HG02798 (cell line): ENCODE data around the gene D2HGDH.
"Not testable (repeated sequence)": the region's sequence is repeated elsewhere in the genome, so short reads cannot be mapped to it uniquely, and the experiment has no call there.

ENCODE experiments used
- ATAC-seq: cut with Tn5 transposase; IDR thresholded peaks from one replicate; pipeline ENCODE4 v1.9.1; 2021; ENCODE audit warnings: mild to moderate bottlenecking; ENCODE audit not compliant: unreplicated experiment, poor library complexity

D2HGDH gene

DNA sequence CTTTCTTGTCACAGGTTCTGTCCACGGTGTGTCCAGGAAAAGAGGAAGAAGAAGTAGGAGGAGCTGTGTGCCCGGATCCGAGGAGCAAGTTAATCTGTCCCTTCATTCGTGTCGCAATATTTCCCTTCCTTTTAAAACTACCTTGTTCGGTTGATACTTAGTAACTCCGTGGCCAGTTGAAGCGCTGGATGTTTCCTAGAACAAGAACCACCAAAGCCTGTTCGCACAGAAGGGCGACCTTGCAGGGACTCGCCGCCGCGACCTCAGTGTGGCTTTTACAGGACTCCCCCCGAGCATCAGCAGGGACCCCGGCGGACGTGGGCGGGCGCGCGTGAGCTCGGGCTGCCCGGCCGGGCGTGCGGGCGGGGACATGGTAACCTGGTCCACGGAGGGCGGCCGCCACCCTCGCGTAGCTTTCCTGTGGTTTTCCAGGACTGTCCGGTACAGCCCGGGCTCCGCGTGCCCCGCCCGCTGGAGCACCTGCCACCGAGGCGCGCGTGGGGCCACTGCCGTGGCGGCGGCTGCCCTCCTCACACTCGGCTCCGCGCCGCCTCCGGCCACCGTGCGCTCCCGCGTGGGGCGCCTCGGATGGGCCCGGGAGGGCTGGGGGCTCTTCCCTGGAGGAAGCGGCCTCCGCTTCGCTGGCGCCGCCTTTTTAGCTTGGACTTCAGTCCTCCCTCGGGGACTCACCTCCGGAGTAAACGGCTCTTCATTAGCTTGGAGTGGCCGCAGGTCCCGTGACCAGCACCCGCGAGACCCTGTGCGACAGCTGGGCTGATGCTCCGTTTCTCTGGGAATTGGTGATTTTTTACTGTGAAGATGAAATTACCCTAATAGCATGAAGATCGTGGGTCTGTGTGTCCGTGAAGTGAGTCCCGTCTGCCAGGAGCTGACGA lies 9.2 kb upstream of the D2HGDH start:
- ATAC-seq = no peak

DNA sequence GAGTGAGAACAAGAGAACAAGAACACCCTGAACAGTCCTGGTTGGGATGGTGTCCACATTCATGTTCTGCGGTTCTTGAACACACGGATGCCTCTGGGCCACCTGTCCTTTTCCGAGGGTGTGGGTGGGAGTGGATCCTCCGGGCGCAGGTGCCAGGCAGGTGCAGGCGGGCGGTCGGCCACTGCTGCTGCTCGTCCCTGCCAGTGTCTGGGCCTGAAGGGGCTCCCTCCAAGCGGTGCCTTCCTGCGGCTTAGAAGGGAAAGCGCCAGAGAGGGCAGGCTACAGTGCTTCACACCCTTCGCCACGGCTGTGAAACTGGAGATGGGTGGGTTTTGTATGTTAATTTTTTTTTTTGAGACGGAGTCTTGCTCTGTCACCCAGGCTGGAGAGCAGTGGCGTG lies 8.0 kb upstream of the D2HGDH start:
- ATAC-seq = no peak

DNA sequence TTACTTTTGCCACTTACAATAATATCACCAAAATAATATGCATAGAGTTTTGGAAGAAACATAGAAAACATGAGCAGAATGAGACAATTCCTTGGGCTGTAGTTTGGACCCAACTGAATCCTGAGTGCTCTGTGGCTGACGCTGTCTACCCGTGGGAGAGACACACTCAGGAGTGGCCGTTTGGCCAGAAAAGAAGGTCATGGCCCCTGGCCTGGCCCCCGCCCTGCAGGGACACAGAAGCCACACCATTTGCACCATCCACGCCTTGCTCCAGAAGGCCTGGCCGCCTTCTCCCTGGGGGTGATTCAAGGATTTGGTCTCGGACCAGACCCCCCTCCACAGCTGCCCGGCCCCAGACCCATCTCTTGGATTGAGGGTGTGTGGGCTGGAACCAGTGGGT lies 6.4 kb upstream of the D2HGDH start:
- ATAC-seq = no peak

DNA sequence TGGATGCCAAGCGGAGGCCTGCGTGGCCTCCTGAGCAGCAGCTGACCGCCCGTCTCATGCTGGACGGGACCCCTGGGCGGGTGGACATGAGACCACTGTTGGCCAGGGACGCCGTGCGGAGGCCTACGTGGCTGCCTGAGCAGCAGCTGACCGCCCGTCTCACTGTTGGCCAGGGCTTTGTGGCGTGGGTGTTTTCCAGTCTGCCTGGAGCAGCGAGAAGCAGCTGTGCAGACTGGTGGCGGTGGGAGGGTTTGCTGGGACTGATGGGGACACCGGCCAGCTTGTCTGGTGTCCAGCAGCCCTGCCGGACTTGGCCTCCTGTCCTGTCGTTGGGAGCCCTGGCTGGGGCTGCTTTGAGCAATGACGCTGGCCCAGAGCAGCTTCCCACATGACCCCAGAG lies 5.8 kb upstream of the D2HGDH start:
- ATAC-seq = no peak

DNA sequence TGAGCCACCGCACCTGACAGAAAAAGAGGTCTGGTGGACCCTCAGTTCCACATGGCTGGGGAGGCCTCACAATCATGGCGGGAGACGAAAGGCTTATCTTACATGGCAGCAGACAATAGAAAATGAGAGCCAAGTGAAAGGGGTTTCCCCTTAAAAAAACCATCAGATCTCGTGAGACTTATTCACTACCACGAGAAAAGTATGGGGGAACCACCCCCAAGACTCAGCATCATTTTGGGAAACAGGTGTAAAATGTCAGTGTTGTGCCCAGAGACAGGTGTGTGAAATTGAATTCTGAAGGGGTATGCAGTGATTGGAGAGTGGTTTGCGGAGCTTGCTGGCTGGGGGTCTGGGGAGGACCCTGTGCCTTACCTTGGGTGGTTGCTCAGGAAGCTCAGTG lies 4.6 kb upstream of the D2HGDH start:
- ATAC-seq = no peak

DNA sequence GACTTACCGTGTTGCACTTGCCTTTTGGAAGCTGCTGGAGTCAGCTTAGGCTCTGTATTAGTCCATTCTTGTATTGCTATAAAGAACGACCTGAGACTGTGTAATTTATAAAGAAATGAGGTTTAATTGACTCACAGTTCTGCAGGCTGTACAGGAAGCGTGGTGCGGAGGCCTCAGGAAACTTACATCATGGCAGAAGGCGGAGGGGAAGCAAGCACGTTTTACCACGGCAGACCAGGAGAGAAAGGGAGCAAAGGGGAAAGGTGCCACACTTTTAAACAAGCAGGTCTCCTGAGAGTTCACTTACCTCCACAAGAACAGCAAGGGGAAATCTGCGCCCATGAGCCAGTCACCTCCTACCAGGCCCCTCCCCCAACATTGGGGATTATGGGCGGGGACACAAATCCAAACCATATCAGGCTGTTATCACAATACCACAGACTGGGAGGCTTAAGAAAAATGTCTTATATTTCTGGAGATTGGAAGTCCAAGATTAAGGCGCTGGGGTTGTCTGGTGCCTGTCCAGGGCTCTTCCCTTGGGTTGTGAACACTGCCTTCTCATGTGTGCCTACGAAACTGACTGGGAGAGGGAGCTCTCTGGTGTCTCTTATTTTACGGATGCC lies 3.6 kb upstream of the D2HGDH start:
- ATAC-seq = no peak

DNA sequence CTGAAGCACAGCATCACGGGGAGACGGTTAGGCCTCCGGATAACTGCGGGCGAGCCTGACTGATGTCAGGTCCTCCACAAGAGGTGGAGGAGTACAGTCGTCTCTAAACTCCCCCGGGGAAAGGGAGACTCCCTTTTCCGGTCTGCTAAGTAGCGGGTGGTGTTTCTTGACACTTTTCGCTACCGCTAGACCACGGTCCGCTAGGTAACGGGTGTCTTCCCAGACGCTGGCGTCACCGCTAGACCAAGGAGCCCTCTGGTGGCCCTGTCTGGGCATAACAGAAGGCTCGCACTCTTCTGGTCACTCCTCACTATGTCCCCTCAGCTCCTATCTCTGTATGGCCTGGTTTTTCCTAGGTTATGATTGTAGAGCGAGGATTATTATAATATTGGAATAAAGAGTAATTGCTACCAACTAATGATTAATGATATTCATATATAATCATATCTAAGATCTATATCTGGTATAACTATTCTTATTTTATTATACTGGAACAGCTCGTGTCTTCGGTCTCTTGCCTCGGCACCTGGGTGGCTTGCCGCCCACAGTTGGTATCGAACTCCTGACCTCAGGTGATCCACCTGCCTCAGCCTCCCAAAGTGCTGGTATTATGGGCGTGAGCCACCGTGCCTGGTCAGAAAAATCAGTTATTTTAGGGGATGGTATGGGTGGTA lies 1.8 kb upstream of the D2HGDH start:
- ATAC-seq = not testable (repeated sequence)

DNA sequence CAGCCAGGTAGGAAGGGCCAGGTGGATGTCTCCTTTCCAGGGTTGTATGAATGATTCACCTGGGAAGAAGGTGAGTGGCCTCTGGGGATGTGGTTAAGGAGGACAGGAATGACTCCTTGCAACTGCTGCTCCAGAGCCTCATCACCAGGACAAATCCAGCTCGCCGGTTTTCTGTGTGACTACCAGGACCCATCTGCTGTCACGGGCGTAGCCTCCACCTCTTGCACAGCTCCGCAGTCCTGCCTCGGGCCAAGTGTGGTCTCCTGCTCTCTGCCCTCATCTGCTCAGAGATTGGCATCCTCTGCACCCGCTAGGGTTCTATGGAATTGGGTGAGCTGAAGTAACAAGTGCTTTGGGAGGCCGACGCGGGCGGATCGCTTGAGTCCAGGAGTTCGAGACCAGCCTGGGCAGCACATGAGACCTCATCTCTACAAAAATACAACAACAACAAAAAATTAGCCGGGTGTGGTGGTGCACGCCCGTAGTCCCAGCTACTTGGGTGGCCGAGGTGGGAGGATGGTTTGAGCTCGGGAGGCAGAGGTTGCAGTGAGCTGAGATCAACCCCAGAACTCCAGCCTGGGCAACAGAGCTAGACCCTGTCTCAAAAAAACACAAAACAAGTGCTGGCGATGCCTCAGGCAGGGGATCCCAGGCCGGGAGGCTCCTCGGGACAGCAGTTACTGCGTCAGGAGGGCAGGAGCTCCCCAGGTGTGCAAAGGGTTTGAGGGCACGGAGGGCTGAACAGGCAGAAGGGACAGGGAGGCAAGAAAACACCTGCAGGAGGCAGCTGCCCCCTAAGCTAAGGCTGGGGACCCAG lies 831 bp upstream of the D2HGDH start:
- ATAC-seq = no peak

DNA sequence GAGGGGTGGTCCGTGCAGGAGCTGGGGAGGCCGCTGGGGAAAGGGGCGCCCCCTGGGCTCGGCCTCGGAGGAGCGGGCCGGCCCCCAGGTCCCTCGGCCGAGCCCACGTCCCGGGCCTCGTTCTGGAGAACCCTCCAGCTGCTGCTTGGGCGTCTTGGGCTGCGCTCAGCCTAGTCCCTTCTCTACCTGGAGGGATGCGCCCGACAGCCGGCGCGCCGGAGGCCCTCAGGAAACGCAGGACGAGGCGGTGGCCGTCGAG lies 293 bp upstream of the D2HGDH start:
- no peak for ATAC-seq

DNA sequence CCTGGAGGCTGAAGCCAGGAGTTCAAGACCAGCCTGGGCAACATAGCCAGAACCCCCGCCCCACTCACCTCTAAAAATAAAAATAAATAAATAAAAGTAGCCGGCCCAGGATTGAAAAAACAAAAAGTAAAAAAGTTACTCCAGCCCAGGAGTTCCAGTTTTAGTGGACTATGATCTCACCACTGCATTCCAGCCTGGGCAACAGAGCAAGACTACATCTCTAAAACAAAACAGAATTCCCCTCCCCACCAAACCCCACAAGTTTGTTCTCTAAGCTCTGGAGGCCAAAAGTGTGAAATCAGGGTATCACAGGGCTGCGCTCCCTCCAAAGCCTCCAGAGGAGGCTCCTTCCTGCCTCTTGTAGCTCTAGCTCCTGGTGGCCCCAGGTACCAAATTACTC lies 1.7 kb downstream of the D2HGDH start:
- ATAC-seq = no peak

DNA sequence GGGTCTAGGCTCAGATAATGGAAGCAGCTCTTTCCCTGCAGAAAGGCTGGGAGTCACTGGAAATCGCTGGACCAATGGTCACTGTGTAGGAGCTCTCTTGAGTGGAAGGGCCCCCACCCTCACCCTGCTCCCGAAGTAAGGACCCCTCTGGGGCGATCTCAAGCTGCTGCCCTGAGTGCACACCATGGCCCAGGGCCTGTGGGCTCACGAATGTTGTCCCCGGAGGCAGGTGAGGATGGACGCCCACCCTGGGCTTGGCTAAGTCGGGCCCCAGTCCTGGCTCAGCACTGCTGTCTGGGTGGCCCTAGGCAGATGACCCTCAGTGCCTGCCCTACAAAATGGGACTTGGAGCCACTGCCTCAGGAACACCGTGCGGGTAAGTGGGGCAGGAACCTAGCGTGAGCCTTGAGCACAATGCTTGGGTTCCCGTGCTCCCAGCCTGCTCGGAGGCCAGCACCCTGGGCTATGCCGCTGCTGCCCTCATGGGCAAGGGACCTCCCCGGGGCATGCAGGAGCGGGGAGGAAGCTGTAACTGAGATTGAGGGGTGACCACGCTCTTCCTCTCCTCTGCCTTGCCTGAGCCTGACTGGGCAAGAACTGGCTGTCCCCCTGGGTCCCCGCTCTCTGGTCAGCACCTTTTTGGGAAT lies 3.7 kb downstream of the D2HGDH start:
- ATAC-seq = no peak

DNA sequence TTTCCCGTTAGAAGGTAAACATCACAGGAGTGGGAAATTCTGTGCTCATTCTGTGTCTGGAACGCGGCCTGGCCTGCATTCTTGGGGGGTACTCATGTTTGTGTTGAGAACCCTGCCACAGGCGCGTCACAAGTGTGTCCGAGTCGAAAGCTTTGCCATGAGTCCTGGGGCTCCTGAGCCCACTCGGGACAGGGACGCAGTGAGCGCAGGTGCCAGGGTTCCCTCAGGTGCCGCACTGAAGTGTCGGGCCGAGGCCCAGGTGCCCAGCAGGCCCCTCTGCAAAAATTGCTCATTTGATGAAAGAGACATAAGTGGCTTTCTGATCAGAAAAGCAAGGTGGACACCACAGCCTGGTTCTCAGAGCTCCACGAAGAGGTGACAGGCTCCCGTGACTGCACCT lies 4.7 kb downstream of the D2HGDH start:
- ATAC-seq = no peak

DNA sequence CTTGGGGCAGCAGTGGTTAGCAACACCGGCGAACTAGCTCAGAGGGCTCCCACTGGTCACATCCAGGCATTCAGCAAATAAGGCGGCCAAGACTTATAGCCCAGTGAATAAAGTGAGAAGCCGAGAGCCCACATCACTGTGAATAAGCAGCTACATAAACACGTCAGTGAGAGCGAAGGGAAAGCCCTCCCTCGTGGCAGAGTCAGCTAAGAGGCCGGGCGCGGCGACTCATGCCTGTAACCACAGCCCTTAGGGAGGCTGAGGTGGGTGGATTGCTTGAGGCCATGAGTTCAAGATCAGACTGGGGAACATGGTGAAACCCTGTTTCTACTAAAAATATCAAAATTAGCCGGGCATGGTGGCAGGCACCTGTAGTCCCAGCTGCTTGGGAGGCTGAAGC lies 5.2 kb downstream of the D2HGDH start:
- no peak for ATAC-seq

DNA sequence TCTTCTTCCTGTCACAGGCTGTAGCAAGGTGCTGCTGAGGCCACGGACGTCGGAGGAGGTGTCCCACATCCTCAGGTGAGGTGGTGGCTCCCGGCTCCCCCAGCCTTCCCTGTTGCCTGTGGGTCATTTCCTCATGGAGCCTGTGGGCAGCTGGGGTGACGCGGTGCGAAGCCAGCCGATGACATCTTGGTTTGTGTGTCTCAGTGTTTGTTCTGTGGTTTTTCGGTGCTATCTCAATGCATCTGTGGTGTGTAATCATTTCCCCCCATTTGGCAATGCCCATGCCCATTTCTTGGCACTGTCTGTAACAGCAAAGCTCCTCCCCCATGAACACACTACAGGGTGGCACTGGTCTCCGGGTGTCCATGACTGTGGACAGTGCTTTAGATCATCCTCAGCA lies 6.6 kb downstream of the D2HGDH start:
- no peak for ATAC-seq

DNA sequence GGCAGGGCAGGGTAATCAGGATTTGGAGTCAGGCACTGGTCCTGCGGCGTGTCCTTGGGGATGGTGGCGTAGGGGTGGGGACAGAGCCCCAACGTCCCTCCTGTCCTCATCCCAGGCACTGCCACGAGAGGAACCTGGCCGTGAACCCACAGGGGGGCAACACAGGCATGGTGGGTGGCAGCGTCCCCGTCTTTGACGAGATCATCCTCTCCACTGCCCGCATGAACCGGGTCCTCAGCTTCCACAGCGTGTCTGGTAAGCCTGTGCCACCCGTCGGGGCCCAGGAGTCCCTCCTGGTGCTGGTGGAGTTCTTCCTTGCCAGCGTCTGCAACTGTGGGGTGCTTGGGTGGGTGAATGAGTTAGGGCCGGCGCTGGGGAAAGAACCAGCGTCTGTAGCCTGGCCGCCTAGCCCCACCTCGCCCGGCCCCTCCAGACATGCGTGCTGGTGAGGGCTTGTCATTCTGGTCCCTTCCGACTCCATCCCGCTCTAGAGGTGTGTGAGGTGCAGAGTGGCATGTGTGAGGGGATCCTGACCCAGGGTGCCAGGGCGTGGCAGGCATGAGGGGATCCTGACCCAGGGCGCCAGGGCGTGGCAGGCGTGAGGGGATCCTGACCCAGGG lies 8.0 kb downstream of the D2HGDH start:
- ATAC-seq = no peak

DNA sequence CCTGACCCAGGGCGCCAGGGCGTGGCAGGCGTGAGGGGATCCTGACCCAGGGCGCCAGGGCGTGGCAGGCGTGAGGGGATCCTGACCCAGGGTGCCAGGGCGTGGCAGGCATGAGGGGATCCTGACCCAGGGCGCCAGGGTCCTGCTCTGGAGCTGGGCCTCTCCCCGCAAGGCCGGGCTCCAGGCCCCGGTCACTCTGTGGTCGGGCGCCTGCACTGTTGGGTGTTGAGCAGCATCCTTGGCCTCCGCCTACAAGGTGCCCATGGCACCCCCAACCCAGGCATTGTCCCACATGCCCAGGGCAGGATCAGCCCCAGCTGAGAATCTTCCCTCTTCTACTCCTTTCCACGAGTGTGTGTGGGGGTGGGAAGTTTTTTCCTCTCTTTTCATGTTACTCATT lies 8.6 kb downstream of the D2HGDH start:
- ATAC-seq = not testable (repeated sequence)

DNA sequence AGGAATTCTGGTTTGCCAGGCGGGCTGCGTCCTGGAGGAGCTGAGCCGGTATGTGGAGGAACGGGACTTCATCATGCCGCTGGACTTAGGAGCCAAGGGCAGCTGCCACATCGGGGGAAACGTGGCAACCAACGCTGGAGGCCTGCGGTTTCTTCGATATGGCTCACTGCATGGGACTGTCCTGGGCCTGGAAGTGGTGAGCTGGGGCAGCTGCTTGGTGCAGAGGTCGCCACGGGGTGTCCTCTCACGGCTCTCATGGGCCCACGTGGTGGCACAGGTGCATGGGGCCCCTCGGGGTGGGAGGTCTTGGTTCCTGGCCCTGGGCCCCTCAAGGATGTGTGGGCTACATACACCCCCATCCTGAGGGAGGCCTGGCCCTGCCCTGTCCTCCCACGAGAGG lies 9.2 kb downstream of the D2HGDH start:
- no peak for ATAC-seq

DNA sequence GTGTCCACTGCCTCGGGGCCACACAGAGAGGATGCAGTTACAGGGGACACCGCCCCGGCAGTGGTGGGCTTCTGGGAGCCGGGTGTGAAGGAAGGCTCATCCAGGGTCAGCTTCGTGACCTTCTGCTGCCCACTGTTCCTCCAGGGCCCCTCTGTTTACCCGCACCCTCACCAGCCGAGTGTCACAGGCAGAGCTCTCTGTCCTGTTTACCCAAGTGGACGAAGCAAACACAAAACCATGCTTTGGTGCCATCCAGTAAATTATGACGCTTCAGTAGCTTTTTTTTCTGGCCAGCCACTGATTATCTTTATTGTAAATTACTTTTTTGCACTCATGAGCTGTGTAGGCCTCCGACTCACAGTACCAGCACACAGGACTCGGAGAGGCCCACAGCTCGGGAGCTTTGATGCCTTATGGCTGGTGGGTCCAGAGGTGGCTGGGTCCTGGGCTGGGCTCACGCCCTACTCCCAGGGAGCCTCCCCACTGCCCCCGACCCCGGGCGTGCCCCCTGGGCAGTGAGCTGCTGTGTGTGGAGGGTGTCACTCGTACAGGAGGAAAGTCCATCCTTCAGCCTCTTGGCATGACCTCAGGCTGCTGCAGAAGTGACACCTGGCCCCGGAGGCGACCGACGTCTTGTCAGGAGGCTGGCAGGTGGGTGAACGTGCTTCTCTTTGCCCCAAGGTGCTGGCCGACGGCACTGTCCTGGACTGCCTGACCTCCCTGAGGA lies 9.8 kb downstream of the D2HGDH start:
- ATAC-seq = no peak

DNA sequence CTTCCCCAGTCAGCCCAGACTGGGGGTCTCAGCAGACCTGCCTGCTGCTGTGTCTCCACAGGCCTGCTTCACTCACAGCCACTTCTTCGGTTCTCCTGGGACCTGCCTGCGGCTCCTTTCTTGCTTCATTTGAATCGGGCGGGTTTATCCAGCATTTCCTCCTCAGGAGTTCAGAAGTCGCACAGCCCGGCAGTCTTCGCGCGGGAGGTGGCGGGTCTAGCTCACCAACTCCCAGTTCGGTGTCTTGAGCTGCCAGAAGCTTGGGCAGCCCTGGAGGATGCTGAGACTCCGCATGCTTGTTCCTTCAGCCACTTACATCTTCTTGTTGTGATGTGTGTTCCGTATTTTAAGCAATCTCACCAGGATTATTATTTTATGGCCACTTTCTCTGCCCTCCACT lies 10.8 kb downstream of the D2HGDH start:
- ATAC-seq = no peak
